GM23338 (cell line): ENCODE data around the gene TRIM58. TPM values are rescaled to one million over a fixed set of nuclear protein-coding genes. Genes with fewer than 3 reads are reported as not detected.
A peak's percentile ranks its signal among the peaks of the same experiment; 100 is the strongest.

Experiments used
- ATAC-seq: fragments of 200-7000 bp; cut with Tn5 transposase; 3 replicates; pipeline ENCODE4 v1.9.1; 2020
- DNase-seq: peaks from one replicate; pipeline ENCODE4 v3.0.0-alpha.2; 2015; ENCODE audit warnings: low spot score
- H2AFZ ChIP-seq: fragments of 200-600 bp; sonication (generic); 2 replicates; pipeline ENCODE4 v1.8.0; 2016; ENCODE audit warnings: antibody characterized with exemption, mild to moderate bottlenecking, moderate library complexity
- H3F3A ChIP-seq: fragments of 200-600 bp; sonication (generic); replicated peaks from 2 replicates; pipeline ENCODE4 v1.8.0; 2017; ENCODE audit warnings: antibody characterized with exemption, mixed run types, low read depth
- H3K27ac ChIP-seq: fragments of 200-600 bp; sonication (generic); 2 replicates; pipeline ENCODE4 v1.6.1; 2016; ENCODE audit warnings: low read depth
- H3K27me3 ChIP-seq: fragments of 200-600 bp; sonication (generic); 2 replicates; pipeline ENCODE4 v1.8.0; 2016; ENCODE audit warnings: mild to moderate bottlenecking, mixed run types, moderate library complexity; ENCODE audit not compliant: insufficient read depth
- H3K36me3 ChIP-seq: fragments of 200-600 bp; sonication (generic); 2 replicates; pipeline ENCODE4 v1.8.0; 2016; ENCODE audit warnings: mild to moderate bottlenecking; ENCODE audit not compliant: insufficient read depth
- H3K4me1 ChIP-seq: fragments of 200-600 bp; sonication (generic); 2 replicates; pipeline ENCODE4 v1.8.0; 2016; ENCODE audit warnings: mild to moderate bottlenecking, moderate library complexity; ENCODE audit not compliant: insufficient read depth
- H3K4me2 ChIP-seq: fragments of 200-600 bp; sonication (generic); 2 replicates; pipeline ENCODE4 v1.7.1; 2017; ENCODE audit warnings: mixed run types
- H3K4me3 ChIP-seq: fragments of 200-600 bp; sonication (generic); 2 replicates; pipeline ENCODE4 v1.6.1; 2016; ENCODE audit warnings: mixed run types
- H3K79me2 ChIP-seq: fragments of 200-600 bp; sonication (generic); replicated peaks from 2 replicates; pipeline ENCODE4 v1.8.0; 2017; ENCODE audit warnings: mild to moderate bottlenecking; ENCODE audit not compliant: insufficient read depth
- H3K9me2 ChIP-seq: fragments of 200-600 bp; sonication (generic); 2 replicates; pipeline ENCODE4 v1.8.0; 2017; ENCODE audit not compliant: insufficient read depth
- H4K20me1 ChIP-seq: fragments of 200-600 bp; sonication (generic); replicated peaks from 2 replicates; pipeline ENCODE4 v1.8.0; 2017; ENCODE audit warnings: mild to moderate bottlenecking; ENCODE audit not compliant: insufficient read depth
- H3K27ac Mint-ChIP-seq: 2 replicates; pipeline ENCODE4 v1.8.0; 2020; ENCODE audit warnings: inconsistent platforms, mild to moderate bottlenecking, moderate library complexity, mixed read lengths
- H3K27me3 Mint-ChIP-seq: 3 replicates; pipeline ENCODE4 v1.8.0; 2022; ENCODE audit warnings: low read depth, mild to moderate bottlenecking, moderate library complexity, mixed read lengths, inconsistent platforms; ENCODE audit not compliant: insufficient read depth, poor library complexity
- H3K36me3 Mint-ChIP-seq: 3 replicates; pipeline ENCODE4 v1.8.0; 2021; ENCODE audit warnings: low read depth, mild to moderate bottlenecking, inconsistent platforms, moderate library complexity, mixed read lengths
- H3K4me1 Mint-ChIP-seq: 3 replicates; pipeline ENCODE4 v1.8.0; 2020; ENCODE audit warnings: mild to moderate bottlenecking, inconsistent platforms, mixed read lengths
- H3K4me3 Mint-ChIP-seq: 3 replicates; pipeline ENCODE4 v1.8.0; 2021; ENCODE audit warnings: moderate library complexity, mild to moderate bottlenecking, inconsistent platforms, mixed read lengths
- H3K9me3 Mint-ChIP-seq: 3 replicates; pipeline ENCODE4 v1.8.0; 2020; ENCODE audit warnings: moderate library complexity, mild to moderate bottlenecking, inconsistent platforms, mixed read lengths
- CREB1 ChIP-seq: fragments of 250-450 bp; sonication (Bioruptor Pico); IDR thresholded peaks from 2 replicates; pipeline ENCODE4 v1.5.0; 2020; ENCODE audit warnings: low read depth, mild to moderate bottlenecking, moderate library complexity
- CTCF ChIP-seq, 2 experiments: fragments of 200-600 bp in 1 of 2; sonication (generic) in 1 of 2; conservative IDR thresholded peaks; 2 replicates each; pipeline versions ENCODE4 v1.5.1 to v1.6.1; 2016 to 2017; ENCODE audit warnings: antibody characterized with exemption in 2 of 2, low read depth in 2 of 2, mild to moderate bottlenecking in 2 of 2, moderate library complexity in 1 of 2
- ETS1 ChIP-seq: IDR thresholded peaks from 2 replicates; pipeline ENCODE4 v1.6.1; 2016; ENCODE audit warnings: antibody characterized with exemption
- EZH2 ChIP-seq: fragments of 200-600 bp; sonication (generic); IDR thresholded peaks from one replicate; pipeline ENCODE4 v1.8.0; 2017; ENCODE audit warnings: antibody characterized with exemption, mild to moderate bottlenecking, low read depth; ENCODE audit not compliant: unreplicated experiment
- EZH2phosphoT487 ChIP-seq: fragments of 200-600 bp; sonication (generic); IDR thresholded peaks from one replicate; pipeline ENCODE4 v1.8.1; 2018; ENCODE audit warnings: antibody characterized with exemption; ENCODE audit not compliant: unreplicated experiment
- JUNB ChIP-seq: IDR thresholded peaks from one replicate; pipeline ENCODE4 v1.6.1; 2016; ENCODE audit warnings: antibody characterized with exemption; ENCODE audit not compliant: unreplicated experiment
- NANOG ChIP-seq: IDR thresholded peaks from 2 replicates; pipeline ENCODE4 v1.6.1; 2016; ENCODE audit warnings: antibody characterized with exemption, borderline replicate concordance
- POLR2AphosphoS5 ChIP-seq: IDR thresholded peaks from 2 replicates; pipeline ENCODE4 v1.6.1; 2016; ENCODE audit warnings: antibody characterized with exemption, low read depth
- REST ChIP-seq: IDR thresholded peaks from one replicate; pipeline ENCODE4 v1.6.1; 2018; ENCODE audit warnings: antibody characterized with exemption; ENCODE audit not compliant: unreplicated experiment
- ZNF114 ChIP-seq: fragments of 250-450 bp; sonication (Bioruptor Pico); IDR thresholded peaks from 2 replicates; pipeline ENCODE4 v1.5.0; 2020; ENCODE audit warnings: mild to moderate bottlenecking, moderate library complexity
- ZNF331 ChIP-seq: fragments of 250-450 bp; sonication (Bioruptor Pico); IDR thresholded peaks from 2 replicates; pipeline ENCODE4 v1.5.0; 2020; ENCODE audit warnings: low read depth, mild to moderate bottlenecking, moderate library complexity
- polyA plus RNA-seq: library from polyadenylated mRNA; unstranded; fragments of >200 nt; fragmentation: Nextera tagmentation; extraction: Ambion mirVana; gene quantifications from 2 replicates; pipeline ENCODE4 v1.2.1, GENCODE V29; 2016
- total RNA-seq: library from RNA; depleted of rRNA; stranded (reverse); fragments of >200 nt; shearing (Covaris generic); gene quantifications from 2 replicates; pipeline ENCODE4 v1.2.3, GENCODE V29; 2014

Gene TRIM58
- total and polyA plus RNA-seq, 2 experiments from 2014 or later, result 2.4 to 3.4 TPM

GRCh38 chr1:247824023-247824422 is 33.0 kb upstream of the TRIM58 start, which contains the start of gene OR14A16:
TSS of gene OR14A16 (minus strand) at chr1:247824119. CDS start at chr1:247815729, 8,390 bp downstream.
- H2AFZ ChIP-seq, result no peak within 1 kb of the TSS
- H3K27me3 ChIP-seq, result no peaks in the 10 kb centered on the region
- H3K4me2 ChIP-seq, result peak within 1 kb of the TSS; percentile 4; the same call in 1 of the 2 replicates
- no peaks in the 10 kb centered on the region for H3F3A ChIP-seq
- Mint-ChIP-seq H3K27me3 (peaks cover 2% of the 10 kb centered on the region), H3K4me3 (no peak within 1 kb of the TSS), H3K36me3 (no peaks in the 10 kb centered on the region), H3K4me1 (peaks cover 11% of the 10 kb centered on the region; the same call in 2 of the 3 replicates), H3K27ac (no peak within 1 kb of the TSS), H3K9me3 (peaks cover 61% of the 10 kb centered on the region)
- TF ChIP-seq POLR2AphosphoS5 (no peak), CREB1 (CRISPR knock-in tag) (peak; percentile 55; the same call in 1 of the 2 replicates)
- ATAC-seq, result peak; percentile 65
- H4K20me1 ChIP-seq, result no peaks in the 10 kb centered on the region
- H3K27ac ChIP-seq, result peak within 1 kb of the TSS; percentile 53; the same call in 1 of the 2 replicates
- H3K9me2 ChIP-seq, result no peaks in the 10 kb centered on the region; the same call in 1 of the 2 replicates
- peaks cover 10% of the 10 kb centered on the region; the same call in 1 of the 2 replicates for H3K4me1 ChIP-seq
- H3K36me3 ChIP-seq, result no peaks in the 10 kb centered on the region
- peak; percentile 81 for DNase-seq
- H3K4me3 ChIP-seq, result no peak within 1 kb of the TSS
- H3K79me2 ChIP-seq, result no peaks in the 10 kb centered on the region

- TF ChIP-seq NANOG, result no peak
- no peak for TF ChIP-seq ZNF331 (CRISPR knock-in tag)
- TF ChIP-seq POLR2AphosphoS5, result no peak
- no peak for TF ChIP-seq REST
- no peak overlapping the region for H3K4me3 Mint-ChIP-seq
- H3F3A ChIP-seq, result no peaks in the 10 kb centered on the region
- no peak overlapping the region for H3K27ac ChIP-seq
- no peaks in the 10 kb centered on the region; the same call in 2 of the 3 replicates for H3K36me3 Mint-ChIP-seq
- no peaks in the 10 kb centered on the region; the same call in 1 of the 2 replicates for H3K9me2 ChIP-seq
- no peaks in the 10 kb centered on the region for H3K36me3 ChIP-seq
- ATAC-seq, result no peak
- H3K27me3 Mint-ChIP-seq, result peaks cover 2% of the 10 kb centered on the region
- H3K9me3 Mint-ChIP-seq, result peaks cover 62% of the 10 kb centered on the region
- no peak for DNase-seq
- H3K27ac Mint-ChIP-seq, result no peak overlapping the region
- H4K20me1 ChIP-seq, result no peaks in the 10 kb centered on the region
- peaks cover 8% of the 10 kb centered on the region; the same call in 2 of the 3 replicates for H3K4me1 Mint-ChIP-seq
- H2AFZ ChIP-seq, result no peak overlapping the region
- no peak overlapping the region for H3K4me3 ChIP-seq
- peaks cover 8% of the 10 kb centered on the region; the same call in 1 of the 2 replicates for H3K4me1 ChIP-seq
- no peaks in the 10 kb centered on the region for H3K79me2 ChIP-seq
- H3K4me2 ChIP-seq, result no peak overlapping the region
- H3K27me3 ChIP-seq, result no peaks in the 10 kb centered on the region
These were observed 31.6 kb upstream of the TRIM58 start for GRCh38 chr1:247825362-247825761.

GRCh38 chr1:247829656-247830055 is 27.3 kb upstream of the TRIM58 start:
- no peaks in the 10 kb centered on the region for H4K20me1 ChIP-seq
- H3K27me3 ChIP-seq, result no peaks in the 10 kb centered on the region
- no peaks in the 10 kb centered on the region for H3K27me3 Mint-ChIP-seq
- ATAC-seq (no peak), DNase-seq (no peak)
- no peak overlapping the region for H3K4me3 Mint-ChIP-seq
- no peaks in the 10 kb centered on the region; the same call in 1 of the 2 replicates for H3K4me1 ChIP-seq
- H3K36me3 Mint-ChIP-seq, result no peaks in the 10 kb centered on the region; the same call in 2 of the 3 replicates
- no peaks in the 10 kb centered on the region; the same call in 1 of the 2 replicates for H3K9me2 ChIP-seq
- peaks cover 50% of the 10 kb centered on the region for H3K9me3 Mint-ChIP-seq
- H3K4me1 Mint-ChIP-seq, result peaks cover 1% of the 10 kb centered on the region; the same call in 2 of the 3 replicates
- H2AFZ ChIP-seq, result no peak overlapping the region
- H3K4me2 ChIP-seq, result no peak overlapping the region
- H3F3A ChIP-seq, result no peaks in the 10 kb centered on the region
- H3K4me3 ChIP-seq, result no peak overlapping the region
- H3K27ac Mint-ChIP-seq, result no peak overlapping the region
- no peak overlapping the region for H3K27ac ChIP-seq
- H3K36me3 ChIP-seq, result no peaks in the 10 kb centered on the region
- H3K79me2 ChIP-seq, result no peaks in the 10 kb centered on the region
- TF ChIP-seq ZNF331 (CRISPR knock-in tag) (no peak), NANOG (no peak), ZNF114 (no peak), CREB1 (CRISPR knock-in tag) (no peak), JUNB (no peak), POLR2AphosphoS5 (no peak), EZH2 (no peak), CTCF (conservative IDR thresholded peaks at IDR 0.05; ENCODE audit: low read depth in 2 of 2) (no peak), EZH2phosphoT487 (no peak), ETS1 (no peak)
